HepG2 (cell line): ENCODE measurements around the gene GATA5.

Source experiments
- SMC3 ChIP-seq: IDR thresholded peaks from 2 replicates; pipeline ENCODE4 v1.6.1; 2011; ENCODE audit warnings: low read length, improper control_type of control experiment
- ZNF503 ChIP-seq: sonication (generic); formaldehyde crosslinking; IDR thresholded peaks from 2 replicates; pipeline ENCODE4 v1.4.0; 2020; ENCODE audit warnings: missing genetic modification reagents

GRCh38 chr20:62515826-62516225 lies 40.0 kb upstream of the GATA5 start:
- no peak for TF ChIP-seq ZNF503
- no peak for TF ChIP-seq SMC3
